T-cell (primary cell): ENCODE measurements around the gene ICAM5. TPM values are rescaled to one million over a fixed set of nuclear protein-coding genes. Genes with fewer than 3 reads are reported as not detected.

Experiments used
- ATAC-seq, 4 experiments: fragments of 200-7000 bp in 3 of 4; fragments of 150-1000 bp in 1 of 4; cut with Tn5 transposase; replicated peaks in 1 of 4; 1 replicate in 3 of 4; 2 replicates in 1 of 4; pipeline ENCODE4 v1.10.0; 2021; ENCODE audit warnings: moderate library complexity in 3 of 4, mild to moderate bottlenecking in 2 of 4, moderate number of reproducible peaks in 1 of 4
- CTCF ChIA-PET, 2 donors: fragments of 300-600 bp; sonication (Branson Sonifier 250); formaldehyde crosslinking; loops; one replicate each; lab custom pipeline; 2022; ENCODE audit warnings: antibody characterized with exemption in 2 of 2; lab: Charles Lee
- POLR2A ChIA-PET, 2 donors: fragments of 300-600 bp; sonication (Branson Sonifier 250); formaldehyde crosslinking; loops; one replicate each; lab custom pipeline; 2022; ENCODE audit warnings: antibody characterized with exemption in 2 of 2; lab: Charles Lee
- DNase-seq, 35 experiments: peaks; one replicate each; pipeline versions ENCODE4 v3.0.0 to v3.0.0-alpha.2; 2013 to 2023
- H3K27ac ChIP-seq: one replicate; pipeline ENCODE4 v1.5.1; 2013; ENCODE audit warnings: low read length
- H3K27me3 ChIP-seq, 2 experiments: replicated peaks in 1 of 2; 1 replicate in 1 of 2; 2 replicates in 1 of 2; pipeline versions ENCODE4 v1.6.1 to v1.7.0; 2013; ENCODE audit warnings: low read length in 1 of 2, mixed read lengths in 1 of 2; ENCODE audit not compliant: control insufficient read depth in 2 of 2, insufficient read depth in 2 of 2; ENCODE audit errors: extremely low read depth in 1 of 2
- H3K36me3 ChIP-seq, 2 donors: 1 replicate in 1 of 2; 2 replicates in 1 of 2; pipeline versions ENCODE4 v1.6.1 to v1.7.0; 2013; ENCODE audit warnings: low read length in 1 of 2; ENCODE audit not compliant: control insufficient read depth in 2 of 2, insufficient read depth in 1 of 2; ENCODE audit errors: extremely low read depth in 1 of 2
- H3K4me1 ChIP-seq, 2 experiments: 1 replicate in 1 of 2; 2 replicates in 1 of 2; pipeline versions ENCODE4 v1.6.1 to v1.7.0; 2013; ENCODE audit warnings: low read length in 2 of 2, mixed read lengths in 1 of 2; ENCODE audit not compliant: insufficient read depth in 2 of 2, control insufficient read depth in 1 of 2; ENCODE audit errors: extremely low read depth in 1 of 2
- H3K4me3 ChIP-seq, 2 donors: 1 replicate in 1 of 2; 2 replicates in 1 of 2; pipeline versions ENCODE4 v1.5.1 to v1.7.0; 2013; ENCODE audit warnings: mild to moderate bottlenecking in 2 of 2, low read length in 1 of 2, moderate library complexity in 1 of 2; ENCODE audit not compliant: control insufficient read depth in 1 of 2; ENCODE audit errors: extremely low read depth in 1 of 2
- H3K9me3 ChIP-seq: 2 replicates; pipeline ENCODE4 v1.7.0; 2013
- H3K27ac Mint-ChIP-seq, 2 donors: one replicate each; pipeline ENCODE4 v1.8.0; 2020 to 2021; ENCODE audit warnings: mild to moderate bottlenecking in 2 of 2, mixed read lengths in 2 of 2
- H3K27me3 Mint-ChIP-seq, 2 donors: one replicate each; pipeline ENCODE4 v1.8.0; 2021 to 2022; ENCODE audit warnings: mixed read lengths in 2 of 2
- H3K36me3 Mint-ChIP-seq: one replicate; pipeline ENCODE4 v1.8.0; 2021; ENCODE audit warnings: mixed read lengths
- H3K4me1 Mint-ChIP-seq, 3 donors: one replicate each; pipeline ENCODE4 v1.8.0; 2020 to 2022; ENCODE audit warnings: mixed read lengths in 3 of 3, mild to moderate bottlenecking in 1 of 3
- H3K4me3 Mint-ChIP-seq, 3 donors: one replicate each; pipeline ENCODE4 v1.8.0; 2020 to 2022; ENCODE audit warnings: mild to moderate bottlenecking in 3 of 3, mixed read lengths in 3 of 3, moderate library complexity in 3 of 3
- H3K9me3 Mint-ChIP-seq, 3 donors: one replicate each; pipeline ENCODE4 v1.8.0; 2020 to 2022; ENCODE audit warnings: mixed read lengths in 3 of 3
- WGBS: methylation state at CpG from one replicate; pipeline ENCODE4 v1.1.5; 2013; ENCODE audit warnings: missing lambda C conversion rate; ENCODE audit not compliant: insufficient coverage; 5-methylcytosine and 5-hydroxymethylcytosine counted together
- total RNA-seq, 35 experiments: library from RNA in 6 of 35; stranded (reverse) in 6 of 35; fragments of 120-200 nt in 1 of 35; gene quantifications; one replicate each; pipeline versions ENCODE4 v1.2.1 to v1.2.4 and lab custom pipeline; 2013 to 2026

Gene ICAM5
- total RNA-seq, 5 donors from 2014 or later (not counting 1 experiment from before 2014, with no cell fraction given): 0.20 to 1.1 (median 0.59) TPM

DNA sequence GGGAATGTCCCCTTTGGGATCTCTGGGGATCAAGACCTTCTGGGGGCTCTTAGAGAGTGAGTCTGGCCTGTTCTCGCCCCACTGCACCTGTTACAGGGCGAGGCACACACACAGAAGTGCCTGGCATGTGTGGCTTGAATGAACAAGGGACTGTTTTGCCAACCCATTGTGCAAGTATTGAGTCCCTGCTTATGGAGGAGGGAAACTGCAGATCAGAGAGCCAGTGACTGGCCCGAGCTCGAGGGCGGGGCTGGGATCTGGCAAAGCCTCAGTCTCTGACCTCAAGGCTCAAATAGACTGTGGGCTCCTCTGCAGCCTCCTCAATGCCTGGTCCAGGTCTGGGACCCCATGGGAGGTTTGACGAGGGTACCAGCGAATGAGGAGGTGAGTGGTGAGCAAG, 38.0 kb downstream of the ICAM5 start:
- H3K4me3 Mint-ChIP-seq: no peak overlapping the region
- Histone ChIP-seq H3K27me3 (no peaks in the 10 kb centered on the region), H3K9me3 (no peaks in the 10 kb centered on the region), H3K27ac (no peak overlapping the region), H3K4me3 (no peak overlapping the region), H3K36me3 (peaks cover 34 to 71% of the 10 kb centered on the region in 2 donors), H3K4me1 (peaks cover 7 to 18% of the 10 kb centered on the region in 2 experiments)
- peaks cover 9% of the 10 kb centered on the region for H3K36me3 Mint-ChIP-seq
- WGBS: 100% methylated on average over 4 of the region's 7 CpGs
- no peaks in the 10 kb centered on the region for H3K27me3 Mint-ChIP-seq
- H3K4me1 Mint-ChIP-seq: peaks cover 10 to 17% (median 14%) of the 10 kb centered on the region in 3 donors
- CTCF ChIA-PET: no interaction called here
- H3K27ac Mint-ChIP-seq: no peak overlapping the region
- H3K9me3 Mint-ChIP-seq: no peaks in the 10 kb centered on the region
- DNase-seq: no peak
- POLR2A ChIA-PET: no interaction called here
- no peak for ATAC-seq

DNA sequence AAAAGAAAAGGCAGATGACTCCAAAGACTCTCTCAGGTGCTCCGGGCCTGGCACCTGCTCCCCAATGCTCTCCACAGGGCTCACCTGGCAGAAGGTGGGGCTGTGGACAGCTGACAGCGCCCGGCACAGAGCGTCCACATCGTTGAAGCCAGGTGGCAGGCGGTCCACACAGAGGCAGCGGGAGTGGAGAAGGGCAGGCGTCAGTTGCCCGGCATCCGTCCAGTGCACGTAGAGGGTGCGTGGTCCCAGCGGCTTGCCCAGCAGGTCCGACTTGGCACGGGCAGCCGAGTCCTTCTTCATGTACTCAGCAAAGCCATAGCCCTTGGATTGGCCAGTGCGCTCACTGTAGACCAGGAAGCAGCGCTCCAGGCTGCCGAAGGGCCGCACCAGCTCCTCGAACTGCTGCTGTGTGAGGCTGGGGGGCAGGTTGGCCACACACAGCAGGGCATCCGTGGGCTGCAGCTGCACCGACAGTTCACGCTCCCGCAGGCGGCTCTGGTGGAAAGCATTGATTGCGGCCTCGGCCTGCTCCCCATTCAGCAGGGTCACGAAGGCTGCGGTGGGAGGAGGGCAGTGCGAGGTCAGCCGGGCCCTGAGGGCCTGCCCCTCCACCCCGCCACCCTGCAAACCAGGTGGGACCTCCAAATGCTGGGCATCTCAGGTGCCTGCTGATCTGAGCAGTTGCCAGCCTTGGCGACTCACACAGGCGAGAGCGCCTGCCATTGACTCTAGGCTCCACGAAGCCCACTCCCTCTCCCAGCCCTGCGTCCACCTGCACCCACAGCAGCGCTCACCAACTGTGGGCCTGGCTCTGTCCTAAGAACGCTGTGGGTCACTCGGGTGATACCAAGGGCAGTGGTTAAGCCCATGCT, 39.0 kb downstream of the ICAM5 start:
- Mint-ChIP-seq H3K4me1 (peaks cover 20 to 23% (median 23%) of the 10 kb centered on the region in 3 donors), H3K36me3 (peaks cover 10% of the 10 kb centered on the region), H3K27me3 (no peaks in the 10 kb centered on the region), H3K27ac (no peak overlapping the region), H3K4me3 (no peak overlapping the region), H3K9me3 (no peaks in the 10 kb centered on the region)
- WGBS: 97% methylated on average over 39 of the region's 41 CpGs
- Histone ChIP-seq H3K27me3 (no peaks in the 10 kb centered on the region), H3K4me3 (no peak overlapping the region), H3K36me3 (peaks cover 29 to 62% of the 10 kb centered on the region in 2 donors), H3K27ac (no peak overlapping the region), H3K4me1 (peaks cover 10 to 22% of the 10 kb centered on the region in 2 experiments), H3K9me3 (no peaks in the 10 kb centered on the region)
- ChIA-PET CTCF (no interaction called here), POLR2A (no interaction called here)
- DNase-seq (no peak), ATAC-seq (no peak)

- Histone ChIP-seq H3K4me3 (no peak overlapping the region), H3K27me3 (no peaks in the 10 kb centered on the region), H3K27ac (no peak overlapping the region), H3K36me3 (peaks cover 29 to 61% of the 10 kb centered on the region in 2 donors), H3K4me1 (peaks cover 12 to 30% of the 10 kb centered on the region in 2 experiments), H3K9me3 (no peaks in the 10 kb centered on the region)
- H3K36me3 Mint-ChIP-seq: peaks cover 12% of the 10 kb centered on the region
- ChIA-PET CTCF (interaction anchor here in 1 of 2 donors (0.7 kb wide), 1 partner anchor 489 kb away, joined by 3 read pairs; no protein-coding TSS in a partner anchor), POLR2A (no interaction called here)
- no peak for ATAC-seq
- H3K9me3 Mint-ChIP-seq: no peaks in the 10 kb centered on the region
- no peak overlapping the region for H3K4me3 Mint-ChIP-seq
- peaks cover 21 to 29% (median 26%) of the 10 kb centered on the region in 3 donors for H3K4me1 Mint-ChIP-seq
- WGBS: 96% methylated on average over 12 of the region's 13 CpGs
- no peaks in the 10 kb centered on the region for H3K27me3 Mint-ChIP-seq
- no peak for DNase-seq
- no peak overlapping the region for H3K27ac Mint-ChIP-seq
These were observed 39.8 kb downstream of the ICAM5 start for GRCh38 chr19:10329555-10329954.

GRCh38 chr19:10332158-10332964, 42.6 kb downstream of the ICAM5 start:
- DNase-seq (no peak), ATAC-seq (no peak)
- Histone ChIP-seq H3K36me3 (peaks cover 40 to 53% of the 10 kb centered on the region in 2 donors), H3K9me3 (no peaks in the 10 kb centered on the region), H3K4me3 (peak overlapping the region; percentile 71 to 89), H3K27me3 (no peaks in the 10 kb centered on the region), H3K27ac (peak overlapping the region; percentile 37), H3K4me1 (peaks cover 12 to 50% of the 10 kb centered on the region in 2 experiments)
- WGBS: 70% methylated on average over 10 of the region's 18 CpGs
- Mint-ChIP-seq H3K9me3 (no peaks in the 10 kb centered on the region), H3K27ac (peak overlapping the region; percentile 94 to 97), H3K4me1 (peaks cover 27 to 36% (median 34%) of the 10 kb centered on the region in 3 donors), H3K4me3 (peak overlapping the region; percentile 92 to 95 (median 93)), H3K27me3 (no peaks in the 10 kb centered on the region), H3K36me3 (peaks cover 11% of the 10 kb centered on the region)
- ChIA-PET POLR2A (interaction anchor here in 1 of 2 donors (0.7 kb wide), 1 partner anchor 763 kb away, joined by 3 read pairs; no protein-coding TSS in a partner anchor), CTCF (interaction anchor here in 1 of 2 donors (0.6 to 1.9 kb wide), 2 partner anchors 33 to 74 kb away, joined by 3 to 5 read pairs; no protein-coding TSS in a partner anchor)

DNA sequence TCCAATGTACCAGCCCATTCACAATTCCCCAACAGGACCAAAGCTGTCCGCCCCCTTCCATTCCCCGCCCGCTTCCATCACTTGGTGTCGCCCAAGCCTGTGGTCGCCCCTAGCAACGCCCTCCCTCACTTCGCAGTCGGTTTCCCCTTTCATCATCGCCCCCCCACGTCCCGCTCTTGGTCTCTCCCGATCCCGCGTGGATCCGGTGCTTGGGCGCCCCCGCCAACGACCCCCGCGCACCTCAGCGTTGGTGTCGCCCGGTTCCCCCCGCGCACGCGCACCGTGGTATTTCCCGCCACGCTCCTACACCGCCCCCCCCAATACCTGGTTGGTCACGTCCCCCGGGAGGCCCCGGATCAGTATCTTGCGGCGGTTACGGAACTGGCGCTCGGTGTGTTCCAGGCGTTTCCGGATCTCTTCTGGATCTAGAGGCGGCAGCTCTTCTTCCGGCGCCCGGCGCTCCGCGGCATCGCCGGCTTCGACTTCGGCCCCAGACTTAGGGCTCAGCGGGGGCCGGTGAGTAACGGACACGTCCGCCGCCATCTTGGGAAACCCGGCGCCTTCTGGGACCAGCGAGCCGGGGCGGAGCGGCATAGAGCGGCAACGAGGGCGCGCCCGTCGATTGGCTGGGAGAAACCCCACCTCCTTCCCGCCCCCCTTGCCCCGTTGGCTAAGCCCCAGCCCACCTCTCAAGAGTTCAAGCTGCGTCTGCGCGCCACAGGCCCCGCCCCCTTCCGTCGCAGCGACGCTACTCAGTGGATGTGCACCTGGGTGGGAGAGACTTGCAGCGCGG, 43.4 kb downstream of the ICAM5 start, which contains the start of gene RAVER1:
RAVER1 (minus strand) TSS at position 565 of the 793 bp plus-strand sequence; CDS start at position 543, 22 bp downstream.
- ChIA-PET POLR2A (interaction anchor here (0.6 kb wide), 5 partner anchors 26 to 302 kb away, joined by 3 to 8 read pairs (median 5); no protein-coding TSS in a partner anchor), CTCF (interaction anchor here in 1 of 2 donors (0.6 to 1.9 kb wide), 6 partner anchors 47 to 333 kb away, joined by 3 to 5 read pairs (median 4); partner anchors contain the start of genes ICAM1 and TYK2)
- peaks cover 35 to 48% of the 10 kb centered on the region in 2 donors for H3K36me3 ChIP-seq
- H3K27me3 Mint-ChIP-seq: no peaks in the 10 kb centered on the region
- no peaks in the 10 kb centered on the region for H3K9me3 ChIP-seq
- peak within 1 kb of the TSS; percentile 92 to 95 (median 93) for H3K4me3 Mint-ChIP-seq
- ATAC-seq (peak; percentile 93 to 99 (median 98)), DNase-seq (peak; percentile 91 to 100 (median 97))
- H3K27me3 ChIP-seq: no peaks in the 10 kb centered on the region
- H3K27ac Mint-ChIP-seq: peak within 1 kb of the TSS; percentile 94 to 97
- no peaks in the 10 kb centered on the region for H3K9me3 Mint-ChIP-seq
- H3K4me3 ChIP-seq: peak within 1 kb of the TSS; percentile 71 to 89
- peaks cover 12 to 58% of the 10 kb centered on the region in 2 experiments for H3K4me1 ChIP-seq
- peaks cover 11% of the 10 kb centered on the region for H3K36me3 Mint-ChIP-seq
- H3K27ac ChIP-seq: peak within 1 kb of the TSS; percentile 72
- WGBS: under 1% methylated on average over 66 of the region's 82 CpGs
- peaks cover 27 to 38% (median 36%) of the 10 kb centered on the region in 3 donors for H3K4me1 Mint-ChIP-seq
